Measurements from ENCODE around the gene DUSP1. TPM values are rescaled to one million over a fixed set of nuclear protein-coding genes. Genes with fewer than 3 reads are reported as not detected.

Gene DUSP1
- total and polyA plus RNA-seq, 2 of the 13 experiments (the other 11 are each of a cell fraction or from before 2014, with no cell fraction given), result 27.1 to 55.5 TPM

DNA sequence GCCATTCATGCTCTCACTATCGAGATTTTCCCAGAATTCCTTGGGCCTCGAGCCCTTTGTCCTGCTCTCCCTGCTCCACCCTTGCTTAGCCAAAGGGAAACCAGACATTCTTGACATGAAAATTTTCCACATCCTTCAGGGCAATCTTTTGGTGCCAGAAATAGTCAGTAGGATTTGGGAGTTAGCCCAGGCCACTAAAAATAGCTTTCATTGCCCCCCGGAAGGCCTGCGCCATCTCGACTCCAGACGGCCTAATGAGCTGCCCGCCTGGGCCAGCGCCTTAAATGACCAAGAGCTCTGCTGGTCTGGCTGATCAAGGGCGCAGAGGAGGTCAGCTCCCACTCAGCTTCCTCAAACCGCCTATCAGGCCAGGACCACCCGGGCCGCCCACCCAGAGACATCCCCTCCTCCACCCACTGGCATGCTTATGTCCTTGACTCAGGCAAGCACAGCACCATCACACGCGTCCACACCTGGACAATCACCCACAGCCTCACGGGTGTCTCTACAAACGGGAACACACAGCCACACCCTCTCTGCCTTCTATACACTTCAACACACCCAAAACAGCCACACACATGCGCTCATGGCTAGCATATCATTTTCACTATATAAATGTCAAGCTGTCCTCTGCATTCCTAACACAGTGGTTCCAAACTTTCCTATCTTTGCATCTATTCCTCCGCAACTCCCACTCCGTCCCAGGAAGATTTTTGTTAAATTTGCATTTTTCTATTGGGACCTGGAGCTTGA, 20.9 kb downstream of the DUSP1 start:
- H3K27ac ChIP-seq (ENCODE audit: extremely low read length, insufficient read depth, low read length), result no peak overlapping the region
- peaks cover 3 to 16% of the 10 kb centered on the region in 2 experiments; a peak in 2 of 5 replicates for H3K27me3 ChIP-seq (ENCODE audit: control insufficient read depth in 1 of 2, insufficient read depth in 2 of 2, low read length in 2 of 2)
- H3K4me3 ChIP-seq (replicated peaks in 1 of 3; ENCODE audit: insufficient read depth in 1 of 3, low read depth in 2 of 3, low read length in 3 of 3), result no peak overlapping the region
- H3K4me2 ChIP-seq (ENCODE audit: low read depth, low read length), result no peak overlapping the region
- BruUV-seq (replicated peaks), result no TSS peak
- FAIRE-seq (no peak), DNase-seq (ENCODE audit: low spot score) (no peak), ATAC-seq (no peak)
- peaks cover 12% of the 10 kb centered on the region for H3K4me1 ChIP-seq (ENCODE audit: insufficient read depth, low read length)
- no peaks in the 10 kb centered on the region for H4K20me1 ChIP-seq (ENCODE audit: insufficient read depth, low read length)
- POLR2A ChIA-PET, result interaction anchor here (0.7 to 1.1 kb wide), 2 partner anchors 15 to 16 kb away, joined by 3 read pairs; no protein-coding TSS in a partner anchor
- no peaks in the 10 kb centered on the region for H3K9me3 ChIP-seq (ENCODE audit: low read length)
- intact Hi-C loops (cut with micrococcal nuclease; ENCODE audit: unreplicated experiment), result no loop called here
- TF ChIP-seq SOX13 (IDR thresholded peaks at IDR 0.05), result no peak
- TF ChIP-seq SOX13 (CRISPR knock-in tag; conservative IDR thresholded peaks at IDR 0.05 in 1 of 2, IDR thresholded peaks at IDR 0.05 in 1 of 2), result peak in 1 of 2 experiments; percentile 24; a peak in 1 of 4 replicates
- TF ChIP-seq ZNF143 (CRISPR knock-in tag; IDR thresholded peaks at IDR 0.05), result 0 out of 2 replicates have a peak, but pooled peaks have one; percentile 26
- TF ChIP-seq, protein P1, sequence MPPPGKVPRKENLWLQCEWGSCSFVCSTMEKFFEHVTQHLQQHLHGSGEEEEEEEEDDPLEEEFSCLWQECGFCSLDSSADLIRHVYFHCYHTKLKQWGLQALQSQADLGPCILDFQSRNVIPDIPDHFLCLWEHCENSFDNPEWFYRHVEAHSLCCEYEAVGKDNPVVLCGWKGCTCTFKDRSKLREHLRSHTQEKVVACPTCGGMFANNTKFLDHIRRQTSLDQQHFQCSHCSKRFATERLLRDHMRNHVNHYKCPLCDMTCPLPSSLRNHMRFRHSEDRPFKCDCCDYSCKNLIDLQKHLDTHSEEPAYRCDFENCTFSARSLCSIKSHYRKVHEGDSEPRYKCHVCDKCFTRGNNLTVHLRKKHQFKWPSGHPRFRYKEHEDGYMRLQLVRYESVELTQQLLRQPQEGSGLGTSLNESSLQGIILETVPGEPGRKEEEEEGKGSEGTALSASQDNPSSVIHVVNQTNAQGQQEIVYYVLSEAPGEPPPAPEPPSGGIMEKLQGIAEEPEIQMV (CRISPR knock-in tag; IDR thresholded peaks at IDR 0.05; ENCODE audit: low read depth), result no peak
- no peak for TF ChIP-seq ZNF350 (CRISPR knock-in tag; IDR thresholded peaks at IDR 0.05; ENCODE audit: borderline replicate concordance, low read depth)
- no peak for TF ChIP-seq USF2 (IDR thresholded peaks at IDR 0.05; ENCODE audit: low read depth, low read length)
- TF ChIP-seq USF2 (CRISPR knock-in tag; IDR thresholded peaks at IDR 0.05; ENCODE audit: borderline replicate concordance), result no peak
- TF ChIP-seq ELF1 (CRISPR knock-in tag; IDR thresholded peaks at IDR 0.05), result no peak
- no peak for TF ChIP-seq ZNF777 (CRISPR knock-in tag; IDR thresholded peaks at IDR 0.05)
- TF ChIP-seq, protein P2, sequence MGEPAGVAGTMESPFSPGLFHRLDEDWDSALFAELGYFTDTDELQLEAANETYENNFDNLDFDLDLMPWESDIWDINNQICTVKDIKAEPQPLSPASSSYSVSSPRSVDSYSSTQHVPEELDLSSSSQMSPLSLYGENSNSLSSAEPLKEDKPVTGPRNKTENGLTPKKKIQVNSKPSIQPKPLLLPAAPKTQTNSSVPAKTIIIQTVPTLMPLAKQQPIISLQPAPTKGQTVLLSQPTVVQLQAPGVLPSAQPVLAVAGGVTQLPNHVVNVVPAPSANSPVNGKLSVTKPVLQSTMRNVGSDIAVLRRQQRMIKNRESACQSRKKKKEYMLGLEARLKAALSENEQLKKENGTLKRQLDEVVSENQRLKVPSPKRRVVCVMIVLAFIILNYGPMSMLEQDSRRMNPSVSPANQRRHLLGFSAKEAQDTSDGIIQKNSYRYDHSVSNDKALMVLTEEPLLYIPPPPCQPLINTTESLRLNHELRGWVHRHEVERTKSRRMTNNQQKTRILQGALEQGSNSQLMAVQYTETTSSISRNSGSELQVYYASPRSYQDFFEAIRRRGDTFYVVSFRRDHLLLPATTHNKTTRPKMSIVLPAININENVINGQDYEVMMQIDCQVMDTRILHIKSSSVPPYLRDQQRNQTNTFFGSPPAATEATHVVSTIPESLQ (CRISPR knock-in tag; conservative IDR thresholded peaks at IDR 0.05), result no peak
- H2AFZ ChIP-seq (ENCODE audit: low read length), result no peak overlapping the region
- H3K36me3 ChIP-seq (replicated peaks in 1 of 2; ENCODE audit: control insufficient read depth in 1 of 2, insufficient read depth in 2 of 2, low read length in 2 of 2), result no peaks in the 10 kb centered on the region
- in situ Hi-C loops (cut with HindIII; ENCODE audit: extremely low pct_ligation_motif_present, low pct_unique_long_range_greater_than_20kb), result no loop called here
- WGBS (ENCODE audit: low lambda C conversion rate), result 66% methylated on average over 17 of the region's 19 CpGs
- CTCF ChIA-PET (ENCODE audit: low intra/inter-chr PET ratio, low total read pairs), result no interaction called here
- no peak overlapping the region for H3K9ac ChIP-seq (ENCODE audit: insufficient read depth, low read depth, low read length)
- H3K79me2 ChIP-seq (ENCODE audit: insufficient read depth, low read length), result no peaks in the 10 kb centered on the region
